HCT116 (cell line): ENCODE results near the gene SUGCT. TPM values are rescaled to one million over a fixed set of nuclear protein-coding genes. Genes with fewer than 3 reads are reported as not detected.

Experiments used
- ATAC-seq: fragments of 200-7000 bp; cut with Tn5 transposase; 2 replicates; pipeline ENCODE4 v1.9.1; 2020; ENCODE audit warnings: mild to moderate bottlenecking, moderate library complexity
- BruUV-seq: library from RNA; stranded (reverse); fragments of 400-500 nt; replicated peaks from 2 replicates; lab custom pipeline; 2021; lab: Mats Ljungman, UMichigan
- CTCF ChIA-PET: fragments of 300-600 bp; sonication (Branson Sonifier 250); formaldehyde crosslinking; loops from one replicate; lab custom pipeline; 2021; ENCODE audit warnings: antibody characterized with exemption; lab: Charles Lee
- POLR2A ChIA-PET: fragments of 300-600, 350-600 bp; sonication (Branson Sonifier 250); formaldehyde crosslinking; loops from one replicate; lab custom pipeline; 2021; ENCODE audit warnings: antibody characterized with exemption; lab: Charles Lee
- RAD21 ChIA-PET, 2 experiments: fragments of 300-600 bp; sonication (Branson Sonifier 250); formaldehyde crosslinking; loops; one replicate each; lab custom pipeline; 2023; ENCODE audit warnings: low total read pairs in 2 of 2; ENCODE audit not compliant: uncharacterized antibody in 2 of 2, unreplicated experiment in 2 of 2, low non-redundant PET in 1 of 2; lab: Charles Lee
- DNase-seq: peaks from one replicate; pipeline ENCODE4 v3.0.0-alpha.2; 2010; ENCODE audit warnings: low read depth, low spot score
- H2AFZ ChIP-seq: fragments of 200-600 bp; shearing (Covaris generic), sonication (generic); 2 replicates; pipeline ENCODE4 v1.6.1; 2017; ENCODE audit warnings: low read depth, mixed run types, mixed read lengths, antibody characterized with exemption, low read length; ENCODE audit not compliant: poor library complexity, severe bottlenecking
- H3K27ac ChIP-seq: 2 replicates; pipeline ENCODE4 v1.5.1; 2012; ENCODE audit warnings: low read depth, low read length
- H3K27me3 ChIP-seq: fragments of 200-600 bp; sonication (generic); 2 replicates; pipeline ENCODE4 v1.6.1; 2016; ENCODE audit warnings: mixed run types, low read length, mixed read lengths; ENCODE audit not compliant: insufficient read depth
- H3K36me3 ChIP-seq, 2 experiments: fragments of 200-500 bp in 1 of 2; fragments of 200-600 bp in 1 of 2; sonication (Bioruptor generic) in 1 of 2; sonication (generic) in 1 of 2; 2 replicates each; pipeline versions ENCODE4 v1.5.1 to v1.6.1; 2014 to 2016; ENCODE audit warnings: low read length in 2 of 2, inconsistent platforms in 1 of 2, mixed read lengths in 1 of 2, mixed run types in 1 of 2; ENCODE audit not compliant: insufficient read depth in 2 of 2, control insufficient read depth in 1 of 2
- H3K4me1 ChIP-seq, 2 experiments: fragments of 200-600 bp in 1 of 2; sonication (generic) in 1 of 2; 2 replicates each; pipeline versions ENCODE4 v1.5.1 to v1.6.1; 2012 to 2017; ENCODE audit warnings: low read length in 2 of 2, inconsistent platforms in 1 of 2, mild to moderate bottlenecking in 1 of 2, mixed read lengths in 1 of 2, mixed run types in 1 of 2, moderate library complexity in 1 of 2; ENCODE audit not compliant: insufficient read depth in 2 of 2, control insufficient read depth in 1 of 2
- H3K4me2 ChIP-seq: fragments of 200-600 bp; sonication (generic); 2 replicates; pipeline ENCODE4 v1.6.1; 2017; ENCODE audit warnings: mixed run types, low read length, mixed read lengths
- H3K4me3 ChIP-seq, 2 experiments: fragments of 200-600 bp in 1 of 2; sonication (generic) in 1 of 2; replicated peaks in 1 of 2; 2 replicates each; pipeline ENCODE4 v1.5.1; 2011 to 2016; ENCODE audit warnings: low read length in 2 of 2, control low read depth in 1 of 2, low read depth in 1 of 2, mild to moderate bottlenecking in 1 of 2, mixed read lengths in 1 of 2, mixed run types in 1 of 2
- H3K79me2 ChIP-seq: fragments of 200-600 bp; sonication (generic); 2 replicates; pipeline ENCODE4 v1.6.1; 2017; ENCODE audit warnings: mild to moderate bottlenecking, mixed run types, low read length, moderate library complexity, mixed read lengths; ENCODE audit not compliant: insufficient read depth
- H3K9ac ChIP-seq: fragments of 200-600 bp; sonication (generic); 2 replicates; pipeline ENCODE4 v1.6.1; 2016; ENCODE audit warnings: low read length, mixed read lengths
- H3K9me2 ChIP-seq: fragments of 200-600 bp; sonication (generic), shearing (Covaris generic); 2 replicates; pipeline ENCODE4 v1.6.1; 2017; ENCODE audit warnings: mixed run types, mild to moderate bottlenecking, moderate library complexity; ENCODE audit not compliant: insufficient read depth
- H3K9me3 ChIP-seq, 2 experiments: fragments of 200-500 bp in 1 of 2; fragments of 200-600 bp in 1 of 2; sonication (Bioruptor generic) in 1 of 2; sonication (generic) in 1 of 2; 2 replicates each; pipeline ENCODE4 v1.6.1; 2014 to 2017; ENCODE audit warnings: low read length in 2 of 2, mixed read lengths in 2 of 2, inconsistent platforms in 1 of 2, low read depth in 1 of 2, mild to moderate bottlenecking in 1 of 2, mixed run types in 1 of 2, moderate library complexity in 1 of 2; ENCODE audit not compliant: control insufficient read depth in 1 of 2, insufficient read depth in 1 of 2
- H4K20me1 ChIP-seq: fragments of 200-600 bp; sonication (generic), shearing (Covaris generic); 2 replicates; pipeline ENCODE4 v1.6.1; 2017; ENCODE audit warnings: mixed run types, mild to moderate bottlenecking, moderate library complexity; ENCODE audit not compliant: insufficient read depth
- ELF1 ChIP-seq: IDR thresholded peaks from 2 replicates; pipeline ENCODE4 v1.6.1; 2012; ENCODE audit warnings: low read depth, borderline replicate concordance
- JUND ChIP-seq: IDR thresholded peaks from 2 replicates; pipeline ENCODE4 v1.6.1; 2012
- POLR2A ChIP-seq: IDR thresholded peaks from 2 replicates; pipeline ENCODE4 v1.7.0; 2011; ENCODE audit warnings: borderline replicate concordance; ENCODE audit not compliant: insufficient read depth, insufficient read length; ENCODE audit errors: extremely low read depth
- SIN3A ChIP-seq: IDR thresholded peaks from 2 replicates; pipeline ENCODE4 v1.6.1; 2012; ENCODE audit warnings: low read depth
- SP1 ChIP-seq: IDR thresholded peaks from 2 replicates; pipeline ENCODE4 v1.6.1; 2012; ENCODE audit warnings: low read depth
- ZFX ChIP-seq: fragments of 450-650 bp; IDR thresholded peaks from 2 replicates; pipeline ENCODE4 v1.6.1; 2017
- intact Hi-C: fragments of 100-400 bp; cut with micrococcal nuclease; formaldehyde crosslinking; loops from 2 replicates; pipeline ENCODE4 v1.10.0; 2022
- total RNA-seq: library from RNA; stranded (reverse); gene quantifications from one replicate; pipeline ENCODE4 v1.2.1, GENCODE V29; 2021; ENCODE audit not compliant: unreplicated experiment
- TF ChIP-seq, protein P1 (sequence below): IDR thresholded peaks from 2 replicates; pipeline ENCODE4 v1.6.1; 2011; ENCODE audit warnings: mild to moderate bottlenecking, low read length, moderate library complexity; ENCODE audit not compliant: insufficient replicate concordance; ENCODE audit errors: extremely low read depth

SUGCT gene
- total RNA-seq, 1 experiment from 2014 or later, result 4.4 TPM

DNA sequence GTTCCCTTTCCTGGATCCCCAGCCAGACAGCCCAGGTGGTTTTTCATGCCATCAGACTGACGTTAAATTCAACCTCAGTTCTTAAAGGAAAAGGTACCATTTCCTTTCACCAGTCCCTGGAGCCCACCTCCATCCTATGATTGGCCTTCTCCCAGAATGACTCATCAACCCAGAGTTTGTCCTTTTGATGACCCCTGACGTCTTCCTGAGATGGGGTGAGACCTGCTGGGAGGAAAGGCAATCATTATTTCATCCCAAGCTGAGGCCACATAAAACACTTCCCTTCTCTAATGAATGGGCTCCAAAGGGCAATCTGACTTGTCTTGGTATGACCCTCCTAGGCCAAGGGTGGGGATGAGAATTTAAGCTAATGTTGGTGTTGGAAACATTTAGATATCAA is 750.7 kb downstream of the SUGCT start:
- Histone ChIP-seq H3K79me2 (no peaks in the 10 kb centered on the region), H3K9me3 (no peaks in the 10 kb centered on the region), H3K36me3 (no peaks in the 10 kb centered on the region), H4K20me1 (no peaks in the 10 kb centered on the region), H2AFZ (no peak overlapping the region), H3K4me2 (peak overlapping the region; percentile 41), H3K27me3 (no peaks in the 10 kb centered on the region), H3K4me1 (peaks cover 0 to 9% of the 10 kb centered on the region in 2 experiments; a peak in 2 of 4 replicates), H3K9me2 (no peaks in the 10 kb centered on the region), H3K4me3 (no peak overlapping the region), H3K27ac (no peak overlapping the region), H3K9ac (no peak overlapping the region)
- ChIA-PET RAD21 (no interaction called here), POLR2A (no interaction called here), CTCF (no interaction called here)
- intact Hi-C loops, result no loop called here
- no TSS peak for BruUV-seq
- no peak for DNase-seq
- no peak for TF ChIP-seq ZFX
- no peak for TF ChIP-seq JUND
- no peak for TF ChIP-seq POLR2A
- TF ChIP-seq ELF1, result no peak
- ATAC-seq, result no peak

DNA sequence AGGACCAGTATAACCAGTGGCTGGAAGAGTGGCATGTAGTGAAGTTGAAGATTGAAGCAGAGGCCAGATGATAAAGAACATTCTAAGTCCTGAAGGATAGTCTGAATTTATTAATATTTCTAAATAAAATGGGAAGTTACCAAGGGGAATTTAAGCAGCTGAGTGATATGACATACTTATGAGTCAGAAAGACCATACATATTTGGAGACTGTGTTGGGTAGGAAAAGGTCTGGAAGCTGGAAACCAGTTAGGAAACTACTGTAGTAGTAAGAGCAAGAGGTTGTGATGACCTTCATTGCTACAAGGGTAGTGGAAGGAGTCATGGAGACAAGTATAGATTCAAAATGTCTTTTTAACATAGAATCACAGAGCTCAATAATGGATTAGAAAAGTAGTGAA is 752.3 kb downstream of the SUGCT start:
- Histone ChIP-seq H3K27ac (no peak overlapping the region), H4K20me1 (no peaks in the 10 kb centered on the region), H3K9ac (no peak overlapping the region), H3K4me3 (no peak overlapping the region), H3K27me3 (no peaks in the 10 kb centered on the region), H3K4me2 (no peak overlapping the region), H2AFZ (no peak overlapping the region), H3K9me2 (no peaks in the 10 kb centered on the region), H3K9me3 (no peaks in the 10 kb centered on the region), H3K36me3 (no peaks in the 10 kb centered on the region), H3K4me1 (peaks cover 0 to 9% of the 10 kb centered on the region in 2 experiments; a peak in 2 of 4 replicates), H3K79me2 (no peaks in the 10 kb centered on the region)
- TF ChIP-seq, protein P1, sequence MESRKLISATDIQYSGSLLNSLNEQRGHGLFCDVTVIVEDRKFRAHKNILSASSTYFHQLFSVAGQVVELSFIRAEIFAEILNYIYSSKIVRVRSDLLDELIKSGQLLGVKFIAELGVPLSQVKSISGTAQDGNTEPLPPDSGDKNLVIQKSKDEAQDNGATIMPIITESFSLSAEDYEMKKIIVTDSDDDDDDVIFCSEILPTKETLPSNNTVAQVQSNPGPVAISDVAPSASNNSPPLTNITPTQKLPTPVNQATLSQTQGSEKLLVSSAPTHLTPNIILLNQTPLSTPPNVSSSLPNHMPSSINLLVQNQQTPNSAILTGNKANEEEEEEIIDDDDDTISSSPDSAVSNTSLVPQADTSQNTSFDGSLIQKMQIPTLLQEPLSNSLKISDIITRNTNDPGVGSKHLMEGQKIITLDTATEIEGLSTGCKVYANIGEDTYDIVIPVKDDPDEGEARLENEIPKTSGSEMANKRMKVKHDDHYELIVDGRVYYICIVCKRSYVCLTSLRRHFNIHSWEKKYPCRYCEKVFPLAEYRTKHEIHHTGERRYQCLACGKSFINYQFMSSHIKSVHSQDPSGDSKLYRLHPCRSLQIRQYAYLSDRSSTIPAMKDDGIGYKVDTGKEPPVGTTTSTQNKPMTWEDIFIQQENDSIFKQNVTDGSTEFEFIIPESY, result no peak
- no peak for TF ChIP-seq SP1
- TF ChIP-seq ZFX, result no peak
- no peak for TF ChIP-seq SIN3A
- TF ChIP-seq POLR2A, result no peak
- CTCF ChIA-PET, result no interaction called here
- RAD21 ChIA-PET, result no interaction called here
- intact Hi-C loops, result no loop called here
- no TSS peak for BruUV-seq
- ATAC-seq (no peak), DNase-seq (no peak)
- POLR2A ChIA-PET, result no interaction called here
